GM20431 (cell line): ENCODE measurements around the gene SLC35F4.

Source experiments
- in situ Hi-C: fragments of 300-500 bp; cut with MseI, MboI; formaldehyde crosslinking; loops from one replicate; pipeline ENCODE4 v1.15.0; 2020; ENCODE audit warnings: low sequenced_read_pairs; ENCODE audit not compliant: unreplicated experiment

The SLC35F4 gene

DNA sequence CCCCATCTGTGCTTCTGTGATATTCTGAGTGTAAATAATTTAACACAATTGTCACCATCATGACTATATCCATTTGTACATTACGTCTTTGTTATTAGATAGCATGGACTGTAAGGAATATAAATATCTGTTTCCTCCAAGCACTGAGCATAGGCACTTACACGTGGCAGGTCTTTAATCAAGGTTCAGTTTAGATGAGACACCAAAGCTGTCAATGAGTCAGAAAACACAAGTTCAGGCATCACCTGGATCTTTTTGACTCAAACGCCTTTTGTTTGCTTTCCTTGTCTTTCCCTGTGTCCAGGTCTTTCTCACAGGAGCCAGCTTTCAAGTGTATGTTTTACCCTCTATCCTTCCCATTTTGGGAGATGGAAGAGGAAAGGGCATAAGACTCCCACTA lies 209.0 kb downstream of the SLC35F4 start:
- in situ Hi-C loops: no loop called here

DNA sequence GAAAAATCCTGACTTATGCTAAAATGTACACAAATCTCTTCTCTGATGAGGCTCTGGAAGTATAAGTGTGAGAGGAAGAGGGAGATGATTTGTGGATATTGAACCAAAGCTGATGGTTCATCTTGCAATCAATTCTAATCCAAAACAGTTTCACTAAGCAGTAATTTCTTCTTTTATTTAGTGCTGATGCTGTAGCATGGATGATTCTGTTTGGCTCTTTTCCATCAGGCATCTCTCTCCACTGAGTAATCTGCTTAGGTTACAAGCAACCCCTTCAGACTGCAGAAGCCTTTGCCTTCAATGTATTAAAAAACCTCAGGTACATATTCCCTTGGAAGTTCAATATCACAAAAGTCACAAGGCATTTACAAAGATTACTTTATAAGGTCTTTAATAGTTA lies 213.1 kb downstream of the SLC35F4 start:
- in situ Hi-C loops: no loop called here

DNA sequence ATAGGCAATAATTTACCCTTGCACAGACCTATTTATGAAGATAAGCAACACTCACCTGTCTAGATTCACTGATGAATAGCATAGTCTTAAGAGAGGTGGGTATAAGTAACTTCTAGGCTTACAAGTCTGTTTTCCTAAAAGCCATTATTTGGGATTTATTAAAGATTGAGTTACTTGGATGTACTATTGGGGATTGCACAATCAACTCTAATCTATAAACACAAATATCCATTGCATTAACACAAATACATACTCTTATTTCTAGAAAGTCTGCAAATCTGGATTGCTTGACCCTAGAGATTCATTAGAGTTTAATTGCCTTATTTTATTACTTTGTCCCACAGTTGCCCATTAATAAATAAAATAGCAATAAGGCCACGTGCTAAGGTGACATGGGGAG lies 224.1 kb downstream of the SLC35F4 start:
- in situ Hi-C loops: no loop called here

DNA sequence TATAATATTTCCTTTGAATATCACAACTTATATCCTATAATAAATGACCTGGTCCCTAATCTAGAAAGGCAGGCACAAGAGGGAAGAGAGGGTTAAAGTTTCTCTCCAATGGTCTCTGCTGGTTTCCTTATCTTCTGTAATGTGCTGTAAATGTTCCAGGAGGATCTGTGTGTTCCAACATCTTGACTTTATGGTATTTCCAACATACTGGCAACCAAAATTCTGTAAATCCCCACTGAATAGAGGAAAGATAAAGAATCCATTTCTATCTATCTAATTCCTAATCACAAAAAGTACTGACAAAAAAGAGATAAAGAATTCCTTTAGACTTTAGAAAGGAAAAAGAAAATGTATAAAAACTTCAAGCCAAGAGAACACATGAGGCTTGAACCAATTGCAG lies 225.9 kb downstream of the SLC35F4 start:
- in situ Hi-C loops: no loop called here

DNA sequence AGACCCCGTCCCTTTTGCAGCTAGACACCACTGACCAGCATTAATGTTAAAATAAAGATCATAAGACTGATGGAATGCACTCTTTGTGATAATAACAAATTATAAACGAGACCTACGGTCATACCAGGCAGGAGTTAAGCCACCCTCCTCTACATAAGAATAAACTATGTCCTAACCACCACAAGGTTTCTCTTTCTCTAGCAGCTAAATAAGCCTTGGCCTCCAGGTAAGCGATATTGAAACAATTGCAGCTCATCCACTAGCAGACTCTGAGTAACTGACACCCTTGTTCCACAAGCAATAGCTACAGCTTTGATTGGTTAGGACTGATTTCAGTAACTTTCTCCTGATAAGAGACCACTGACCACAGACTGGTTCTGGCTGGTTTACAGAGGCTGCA lies 228.0 kb downstream of the SLC35F4 start:
- in situ Hi-C loops: no loop called here

DNA sequence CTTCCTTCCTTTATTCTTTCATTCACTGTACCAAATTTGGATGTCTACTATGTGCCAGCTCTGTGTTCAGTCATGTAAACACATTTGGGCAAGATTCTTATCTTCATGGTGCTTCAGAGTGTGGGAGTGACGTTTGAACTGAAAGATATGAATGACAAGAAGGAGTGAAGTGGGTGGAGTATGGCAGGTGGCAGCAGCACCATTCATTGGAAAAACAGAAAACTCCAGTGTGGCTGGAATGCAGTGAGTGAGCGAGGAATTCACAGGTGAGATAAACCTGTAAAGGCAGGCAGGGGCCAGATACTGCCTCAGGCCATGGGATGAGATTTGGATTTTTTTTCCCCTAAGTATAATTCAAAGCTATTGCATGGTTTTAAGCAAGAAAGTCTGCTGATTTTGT lies 231.6 kb downstream of the SLC35F4 start:
- in situ Hi-C loops: no loop called here

DNA sequence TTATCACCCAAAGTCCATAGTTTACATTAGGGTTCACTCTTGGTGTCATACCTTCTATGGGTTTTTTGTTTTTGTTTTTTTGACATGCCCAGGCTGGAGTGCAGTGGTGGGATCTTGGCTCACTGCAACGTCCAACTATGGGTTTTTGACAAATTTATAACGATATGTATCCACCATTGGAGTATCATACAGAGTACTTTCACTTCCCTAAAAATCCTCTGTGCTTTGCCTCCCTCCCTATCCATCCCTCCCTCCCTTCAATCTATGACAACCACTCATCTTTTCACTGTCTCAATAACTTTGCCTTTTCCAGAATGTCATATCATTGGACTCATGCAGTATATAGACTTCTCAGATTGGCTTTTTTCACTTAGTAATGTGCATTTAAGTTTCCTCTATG lies 233.2 kb downstream of the SLC35F4 start:
- in situ Hi-C loops: no loop called here

DNA sequence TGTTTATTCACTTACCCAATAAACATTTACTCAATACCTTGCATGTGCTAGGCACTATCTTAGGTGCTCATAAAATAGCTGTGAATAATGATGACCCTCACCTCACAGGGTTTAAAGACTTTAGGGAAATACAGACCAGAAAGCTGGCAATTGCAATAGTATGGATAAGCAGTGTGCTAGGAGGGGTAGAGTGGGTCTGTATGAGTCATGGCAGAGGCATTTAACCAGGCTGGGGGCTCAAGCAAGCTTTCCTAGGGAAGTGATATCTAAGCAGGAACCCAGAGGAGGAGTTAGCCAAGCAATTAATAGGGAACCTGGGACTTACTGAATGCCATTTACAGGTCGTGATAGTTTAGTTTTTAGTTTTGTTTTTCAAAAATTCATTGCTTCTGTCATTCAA lies 248.4 kb downstream of the SLC35F4 start:
- in situ Hi-C loops: no loop called here

DNA sequence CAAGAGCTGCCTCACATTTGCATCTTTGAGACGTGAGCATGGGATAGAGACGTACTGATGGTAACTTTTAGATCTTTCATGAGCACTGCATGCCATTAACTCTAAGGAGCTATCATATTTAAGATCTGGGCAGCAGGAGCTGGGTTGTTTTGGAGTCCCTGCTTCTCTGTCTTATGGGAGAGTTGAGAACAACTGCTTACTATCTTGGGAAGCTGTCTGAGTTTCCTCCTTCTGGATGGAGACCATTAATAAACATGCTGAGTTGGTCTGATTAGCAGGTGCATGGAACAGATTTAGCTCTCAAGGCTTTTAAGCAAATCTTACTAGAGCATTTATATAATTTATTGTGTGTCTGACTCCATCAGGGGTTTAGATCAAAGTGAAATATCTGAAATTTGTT lies 252.9 kb downstream of the SLC35F4 start:
- in situ Hi-C loops: no loop called here

DNA sequence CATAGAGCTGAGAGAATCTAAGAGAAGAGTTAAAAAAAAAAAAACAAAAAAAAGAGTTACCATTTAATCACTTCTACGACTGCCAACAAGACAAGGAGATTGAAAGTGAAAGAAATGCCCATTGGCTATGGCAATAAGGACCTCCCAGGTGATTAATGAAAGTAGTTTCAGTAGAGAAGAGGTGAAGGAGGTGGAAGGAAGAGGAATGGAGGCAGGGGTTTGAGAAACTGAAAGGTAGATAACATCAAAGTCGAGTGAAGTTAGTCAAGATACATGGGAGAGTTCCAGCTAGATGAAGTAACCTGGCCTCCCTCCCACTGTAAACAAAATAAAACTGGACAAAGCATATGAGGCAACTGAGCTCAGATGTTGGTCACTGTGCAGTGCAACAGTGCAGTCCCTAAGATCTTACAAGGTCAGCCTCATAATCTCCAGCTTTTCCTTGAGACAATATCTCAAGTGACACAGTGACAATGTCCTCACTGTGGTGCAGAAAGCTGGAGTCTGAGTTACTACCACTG lies 254.3 kb downstream of the SLC35F4 start:
- in situ Hi-C loops: no loop called here

DNA sequence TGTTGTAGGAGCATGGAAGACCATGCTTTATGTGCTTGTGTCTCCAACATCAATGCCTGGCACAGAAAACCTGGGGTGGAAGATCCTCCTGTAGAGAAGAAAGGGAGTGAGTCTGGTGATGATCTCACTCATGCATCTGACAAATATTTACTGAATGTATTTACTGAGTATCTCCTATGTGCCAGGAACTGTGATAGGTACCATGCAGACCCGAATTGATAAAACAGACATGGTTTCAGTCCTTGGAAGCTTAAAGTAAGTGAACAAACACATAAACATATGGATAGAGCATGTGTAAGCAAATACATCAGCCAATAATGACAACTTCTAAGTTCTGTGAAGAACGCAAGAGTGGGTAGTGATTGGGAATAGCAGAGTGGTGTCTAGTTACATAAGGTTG lies 255.3 kb downstream of the SLC35F4 start:
- in situ Hi-C loops: no loop called here

DNA sequence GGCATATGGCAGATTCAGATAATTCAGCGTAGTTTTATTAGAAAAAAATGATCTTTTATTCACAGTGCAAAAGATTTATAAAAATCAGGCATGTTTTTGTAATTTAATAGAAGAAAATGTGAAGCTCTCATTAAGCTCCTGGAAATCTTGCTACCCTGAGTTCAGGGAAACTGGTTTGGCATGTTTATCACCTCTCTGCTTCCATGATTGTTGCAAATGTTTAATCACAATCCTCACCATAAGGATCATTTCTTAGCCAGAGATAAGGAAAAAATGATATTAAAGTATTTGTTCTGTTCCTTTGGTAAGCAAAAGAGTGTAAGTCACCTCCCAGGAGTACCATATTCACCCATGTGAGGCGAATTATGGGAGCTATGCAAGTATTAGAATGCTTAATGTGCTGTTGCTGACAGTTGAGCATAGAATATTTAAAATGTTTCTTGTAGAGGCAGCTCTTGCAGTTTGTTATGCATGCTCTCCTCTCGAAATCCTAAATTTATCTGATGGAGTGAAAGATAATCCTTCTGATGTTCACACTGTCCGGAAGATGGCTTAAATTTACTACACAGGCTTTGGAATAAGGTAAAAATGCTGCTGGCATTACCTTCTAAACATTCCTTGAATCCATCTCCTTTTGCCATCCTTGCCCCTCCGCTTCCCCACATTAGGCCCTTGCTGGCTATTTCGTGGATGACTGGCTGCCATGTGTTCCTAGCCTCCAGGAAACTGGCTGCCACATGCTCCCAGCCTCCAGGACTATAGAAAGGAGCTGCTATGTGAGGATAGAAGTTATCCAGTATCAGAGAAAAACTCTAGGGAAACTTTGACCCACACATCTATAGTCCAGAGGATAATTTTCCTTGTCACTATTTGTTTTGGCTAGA lies 256.5 kb downstream of the SLC35F4 start:
- in situ Hi-C loops: no loop called here

DNA sequence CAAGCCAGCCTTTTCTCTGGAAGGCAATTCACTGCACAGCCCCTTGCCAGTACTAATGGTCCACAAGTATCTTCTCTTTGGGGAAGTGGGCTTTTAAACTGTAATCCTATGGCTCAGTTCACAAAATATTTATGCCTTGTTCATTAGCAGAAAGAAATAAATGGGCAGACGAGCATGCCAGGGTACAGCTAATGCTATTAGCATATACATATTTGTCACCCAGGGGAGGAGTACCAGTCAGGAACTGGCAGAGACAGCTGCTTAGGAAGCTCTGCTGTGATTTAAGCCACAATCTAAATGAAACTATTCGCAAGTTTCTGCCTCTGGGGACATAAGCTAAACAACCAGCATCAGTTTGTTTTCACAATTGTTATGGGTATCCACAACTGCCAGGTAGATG lies 258.8 kb downstream of the SLC35F4 start:
- in situ Hi-C loops: no loop called here

DNA sequence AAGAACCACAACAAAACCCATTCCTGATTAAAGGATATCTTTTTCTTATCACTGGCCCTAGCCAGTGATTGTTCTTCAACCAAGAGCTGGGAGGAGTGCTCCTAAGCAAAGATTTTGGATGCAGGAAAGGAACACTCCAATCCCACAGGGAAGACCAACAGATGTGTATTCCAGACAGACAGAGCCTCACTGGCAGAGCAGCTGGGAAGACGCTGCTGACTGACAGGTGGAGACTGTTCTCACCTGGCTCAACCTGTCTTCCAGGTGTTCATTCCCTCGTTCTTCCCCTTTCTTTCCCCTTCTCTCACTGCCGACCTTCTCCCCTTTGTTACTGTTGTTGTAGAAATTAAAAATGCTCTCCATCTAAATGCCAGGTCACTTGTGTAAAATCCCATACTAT lies 282.5 kb downstream of the SLC35F4 start:
- in situ Hi-C loops: no loop called here

DNA sequence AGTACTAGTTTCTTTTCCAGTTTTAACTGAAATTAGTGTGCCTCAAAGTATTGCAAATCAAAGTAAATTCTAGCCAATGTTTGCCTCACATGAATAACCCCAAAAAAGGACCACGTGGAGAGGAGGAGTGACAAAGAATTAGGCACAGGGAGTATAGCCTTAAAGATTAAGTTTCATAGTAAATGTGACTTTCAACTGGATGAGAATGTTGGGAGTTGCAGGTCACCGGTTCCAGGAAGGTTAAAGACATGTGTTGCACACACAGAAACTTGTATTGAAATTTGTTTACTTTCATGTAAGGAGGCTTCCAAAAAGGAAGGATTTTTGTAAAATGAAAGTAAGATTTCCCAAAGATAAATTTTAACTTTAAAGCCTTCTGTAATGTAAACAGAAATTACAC lies 283.1 kb downstream of the SLC35F4 start:
- in situ Hi-C loops: no loop called here

DNA sequence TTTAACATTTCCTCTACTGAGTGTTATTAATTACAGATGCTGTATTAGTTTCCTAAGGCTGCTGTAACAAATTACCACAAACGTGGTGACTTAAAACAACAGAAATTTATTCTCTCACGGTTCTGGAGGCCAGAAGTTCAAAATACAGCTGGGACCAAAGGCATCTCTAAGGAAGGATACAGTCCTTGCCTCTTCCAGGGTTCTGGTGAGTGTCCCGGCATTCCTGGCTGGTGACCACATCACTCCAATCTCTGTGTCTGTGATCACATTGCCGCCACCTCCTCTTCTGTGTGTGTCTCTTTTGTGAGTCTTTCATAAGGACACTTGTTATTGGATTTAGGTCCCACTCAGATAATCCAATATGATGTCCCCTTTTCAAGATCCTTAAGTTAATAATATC lies 287.1 kb downstream of the SLC35F4 start:
- in situ Hi-C loops: no loop called here

DNA sequence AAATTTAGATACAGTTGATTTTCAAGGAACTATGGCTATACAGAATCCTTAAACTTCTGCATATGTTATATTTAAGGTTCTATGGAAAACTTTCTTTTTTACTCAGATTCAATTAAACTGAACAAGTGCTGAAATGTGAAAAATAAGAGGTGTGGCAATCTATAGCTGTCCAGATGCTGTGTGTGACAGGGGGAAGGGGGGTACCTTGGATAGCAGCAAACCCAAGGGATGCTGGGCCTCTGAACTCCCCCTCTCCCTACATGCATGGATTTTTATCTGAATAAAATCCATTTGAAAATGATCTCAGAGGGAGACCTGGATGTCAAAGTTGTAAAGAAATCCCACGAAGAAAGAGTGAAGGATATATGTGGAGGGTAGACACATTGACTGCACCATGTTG lies 289.4 kb downstream of the SLC35F4 start:
- in situ Hi-C loops: no loop called here

DNA sequence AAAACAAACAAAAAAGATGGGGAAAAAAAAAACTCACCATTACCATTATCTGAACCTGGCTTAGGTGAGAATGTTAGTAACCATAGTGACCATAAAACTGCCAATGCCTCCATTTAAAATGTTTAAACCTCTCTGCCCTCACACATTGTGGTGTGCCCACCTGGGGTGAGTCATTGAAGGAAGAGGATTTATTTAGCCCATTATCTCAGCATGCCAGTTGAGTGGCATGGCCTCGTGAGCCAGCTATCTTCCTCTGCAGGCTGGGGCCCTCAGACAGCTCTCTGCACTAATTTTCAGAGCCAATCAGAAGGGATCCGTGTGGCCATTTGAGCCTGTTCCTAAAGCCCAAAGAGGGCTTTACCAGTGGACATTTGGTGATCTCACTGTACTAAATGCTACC lies 290.4 kb downstream of the SLC35F4 start:
- in situ Hi-C loops: no loop called here

DNA sequence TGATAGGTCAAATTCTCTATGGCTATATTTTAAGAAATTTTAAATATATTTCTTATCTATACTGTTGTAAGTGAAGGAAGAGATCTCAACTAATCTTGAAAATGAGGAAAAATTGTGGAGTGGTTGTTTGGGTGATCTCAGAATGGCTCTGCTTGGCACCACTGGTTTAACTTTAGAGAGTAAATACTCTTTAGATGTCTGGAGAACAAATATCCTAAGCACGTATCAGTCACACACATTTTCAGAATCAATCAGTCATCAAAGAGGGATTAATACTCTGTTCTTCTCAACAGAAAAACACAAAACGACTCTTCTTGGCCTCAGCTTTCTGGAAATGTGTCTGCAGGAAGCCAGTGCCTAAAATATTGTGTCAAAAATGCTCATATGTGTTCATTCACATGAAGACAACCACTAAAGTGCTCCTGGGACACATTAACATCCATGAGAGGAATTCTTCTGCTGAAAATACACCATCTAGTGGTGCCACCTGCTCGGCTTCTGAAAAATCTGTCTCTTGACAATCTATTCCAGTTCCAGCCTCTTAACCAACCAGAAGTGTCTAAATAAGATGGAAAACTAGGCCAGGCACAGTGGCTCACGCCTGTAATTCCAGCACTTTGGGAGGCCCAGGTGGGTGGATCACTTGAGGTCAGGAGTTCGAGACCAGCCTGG lies 291.1 kb downstream of the SLC35F4 start:
- in situ Hi-C loops: no loop called here

DNA sequence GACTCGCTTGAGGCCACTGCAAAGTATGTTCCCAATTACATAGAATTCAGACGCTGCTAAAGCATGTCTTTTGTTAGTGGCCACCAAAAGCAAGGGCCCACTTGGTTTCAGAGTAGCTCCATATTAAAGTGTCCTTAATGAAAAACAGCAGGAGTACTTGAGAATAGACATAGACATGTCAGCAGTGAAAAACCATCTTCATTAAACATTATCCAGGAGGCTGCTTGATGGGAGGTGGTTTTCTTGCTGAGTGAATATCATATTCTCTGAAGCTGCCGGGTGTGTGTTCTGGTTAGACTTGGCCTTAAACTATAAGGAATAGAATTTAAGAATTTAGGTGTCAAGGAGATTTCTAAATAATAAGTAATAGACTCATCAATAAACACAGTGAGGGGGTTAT lies 292.7 kb downstream of the SLC35F4 start:
- in situ Hi-C loops: no loop called here

DNA sequence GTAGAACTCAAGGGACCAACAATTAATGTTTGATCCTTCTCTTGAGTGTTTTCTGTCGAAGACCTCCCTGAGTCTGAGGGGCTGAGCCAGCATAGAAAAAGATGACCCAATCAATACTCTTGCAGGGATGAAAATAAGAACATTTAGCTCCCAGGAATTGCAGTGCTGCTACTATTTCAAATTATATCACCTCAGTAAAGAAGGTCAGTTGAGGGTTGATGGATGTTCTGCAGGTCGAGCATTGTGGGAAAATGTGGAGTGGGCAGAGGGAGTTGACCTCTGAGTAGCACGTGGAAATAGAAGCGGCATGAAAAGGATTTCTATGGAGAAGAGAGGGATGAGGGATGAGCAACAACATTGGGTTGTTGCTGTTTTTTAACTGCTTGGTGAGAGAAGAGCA lies 297.3 kb downstream of the SLC35F4 start:
- in situ Hi-C loops: no loop called here

DNA sequence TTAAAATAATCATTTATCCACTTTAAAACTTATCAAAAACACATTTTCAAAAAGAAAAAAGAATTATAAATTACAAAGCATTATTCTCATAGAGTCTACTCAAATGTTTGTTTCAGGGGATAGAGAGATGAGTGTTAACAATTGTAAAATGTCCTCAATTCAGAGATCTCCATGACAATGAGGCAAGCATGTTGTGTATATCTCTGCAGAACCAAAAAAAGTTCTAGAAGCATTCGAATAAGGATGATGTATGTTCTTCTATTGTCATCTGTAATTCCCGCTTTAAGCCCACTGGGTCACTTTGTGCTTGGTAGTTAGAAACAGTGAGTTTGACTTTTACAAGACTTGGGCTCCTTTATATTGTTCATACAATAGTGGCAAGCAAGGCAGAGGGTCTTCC lies 298.7 kb downstream of the SLC35F4 start:
- in situ Hi-C loops: no loop called here
